Right forelimb (tissue), 1 donor: ENCODE data around the gene PTPA.
"Not testable (repeated sequence)": the region's sequence is repeated elsewhere in the genome, so short reads cannot be mapped to it uniquely, and the experiment has no call there.

Experiments used
- DNase-seq: peaks from one replicate; pipeline ENCODE4 v3.0.0-alpha.2; 2018

PTPA gene

GRCh38 chr9:129161534-129161837 lies 50.3 kb downstream of the PTPA start:
- no peak for DNase-seq

GRCh38 chr9:129162497-129163197 lies 51.4 kb downstream of the PTPA start:
- no peak for DNase-seq

GRCh38 chr9:129163198-129163670 lies 52.0 kb downstream of the PTPA start:
- not testable (repeated sequence) for DNase-seq

- no peak for DNase-seq
Measured at GRCh38 chr9:129163753-129164152, 52.5 kb downstream of the PTPA start.

- DNase-seq = peak; percentile 78
Measured at GRCh38 chr9:129164246-129164930, 53.2 kb downstream of the PTPA start.

GRCh38 chr9:129165198-129165597 lies 54.0 kb downstream of the PTPA start:
- DNase-seq = no peak

GRCh38 chr9:129166623-129167557 lies 55.7 kb downstream of the PTPA start:
- DNase-seq = peak; percentile 72

GRCh38 chr9:129170229-129170628 lies 59.0 kb downstream of the PTPA start:
- DNase-seq = no peak

GRCh38 chr9:129171993-129172751 lies 61.0 kb downstream of the PTPA start:
- DNase-seq = no peak

GRCh38 chr9:129172816-129173215 lies 61.6 kb downstream of the PTPA start:
- no peak for DNase-seq

- no peak for DNase-seq
Measured at GRCh38 chr9:129173296-129174101, 62.3 kb downstream of the PTPA start.

- DNase-seq = peak; percentile 94
Measured at GRCh38 chr9:129174102-129174723, 63.0 kb downstream of the PTPA start.

GRCh38 chr9:129174724-129175514 lies 63.7 kb downstream of the PTPA start:
- DNase-seq = peak; percentile 85

- no peak for DNase-seq
Measured at GRCh38 chr9:129175515-129175824, 64.3 kb downstream of the PTPA start.

- peak; percentile 91 for DNase-seq
Measured at GRCh38 chr9:129175825-129176633, 64.8 kb downstream of the PTPA start.

GRCh38 chr9:129176701-129177442 lies 65.7 kb downstream of the PTPA start:
- DNase-seq = peak; percentile 68

- DNase-seq = no peak
Measured at GRCh38 chr9:129177443-129177790, 66.2 kb downstream of the PTPA start.

- DNase-seq = peak; percentile 97
Measured at GRCh38 chr9:129177791-129178567, 66.8 kb downstream of the PTPA start, which contains the start of gene IER5L. TSS of gene IER5L (minus strand) at chr9:129178261. CDS start at chr9:129178052, 209 bp downstream.
